Activated CD8-positive, alpha-beta T cell treated with anti-CD3 and anti-CD28 coated beads, Interleukin-2, amount 10 ng/mL, durations not matched to agents 7 days and 5 days (primary cell): ENCODE results near the gene SEMA3C. TPM values are rescaled to one million over a fixed set of nuclear protein-coding genes. Genes with fewer than 3 reads are reported as not detected.
"Not testable (repeated sequence)": the region's sequence is repeated elsewhere in the genome, so short reads cannot be mapped to it uniquely, and the experiment has no call there.

ENCODE experiments used
- ATAC-seq: fragments of 150-1000 bp; cut with Tn5 transposase; one replicate; pipeline ENCODE4 v1.10.0; 2021; ENCODE audit warnings: moderate library complexity
- CTCF ChIA-PET: fragments of 350-600 bp; sonication (Branson Sonifier 250); formaldehyde crosslinking; loops from one replicate; lab custom pipeline; 2021; ENCODE audit warnings: antibody characterized with exemption; lab: Charles Lee
- POLR2A ChIA-PET: fragments of 350-600 bp; sonication (Branson Sonifier 250); formaldehyde crosslinking; loops from one replicate; lab custom pipeline; 2021; ENCODE audit warnings: antibody characterized with exemption; lab: Charles Lee
- DNase-seq: peaks from one replicate; pipeline ENCODE4 v3.0.0-alpha.2; 2020
- H3K27ac Mint-ChIP-seq: one replicate; pipeline ENCODE4 v1.8.0; 2021; ENCODE audit warnings: mild to moderate bottlenecking, mixed read lengths
- H3K27me3 Mint-ChIP-seq: one replicate; pipeline ENCODE4 v1.8.0; 2021; ENCODE audit warnings: low read depth, mixed read lengths
- H3K36me3 Mint-ChIP-seq: one replicate; pipeline ENCODE4 v1.8.0; 2021; ENCODE audit warnings: low read depth, mixed read lengths
- H3K4me1 Mint-ChIP-seq: one replicate; pipeline ENCODE4 v1.8.0; 2021; ENCODE audit warnings: low read depth, mixed read lengths
- H3K4me3 Mint-ChIP-seq: one replicate; pipeline ENCODE4 v1.8.0; 2021; ENCODE audit warnings: mild to moderate bottlenecking, mixed read lengths
- H3K9me3 Mint-ChIP-seq: one replicate; pipeline ENCODE4 v1.8.0; 2022; ENCODE audit warnings: mixed read lengths; ENCODE audit not compliant: insufficient read depth
- total RNA-seq, 2 experiments: library from RNA; stranded (reverse); gene quantifications; one replicate each; pipeline ENCODE4 v1.2.3, GENCODE V29; 2021

Gene SEMA3C
- total RNA-seq, 2 experiments from 2014 or later = not detected

GRCh38 chr7:80942261-80943041 lies 23.6 kb upstream of the SEMA3C start:
- Mint-ChIP-seq H3K4me1 (no peaks in the 10 kb centered on the region), H3K27ac (no peak overlapping the region), H3K36me3 (no peaks in the 10 kb centered on the region), H3K9me3 (no peaks in the 10 kb centered on the region), H3K4me3 (no peak overlapping the region), H3K27me3 (no peaks in the 10 kb centered on the region)
- ChIA-PET CTCF (no interaction called here), POLR2A (no interaction called here)
- no peak for ATAC-seq
- no peak for DNase-seq

- no peaks in the 10 kb centered on the region for H3K36me3 Mint-ChIP-seq
- CTCF ChIA-PET = no interaction called here
- ATAC-seq (no peak), DNase-seq (no peak)
- H3K9me3 Mint-ChIP-seq = no peaks in the 10 kb centered on the region
- no peaks in the 10 kb centered on the region for H3K4me1 Mint-ChIP-seq
- no peak overlapping the region for H3K4me3 Mint-ChIP-seq
- H3K27ac Mint-ChIP-seq = no peak overlapping the region
- no peaks in the 10 kb centered on the region for H3K27me3 Mint-ChIP-seq
- POLR2A ChIA-PET = no interaction called here
Observed at GRCh38 chr7:80941208-80941758, 22.4 kb upstream of the SEMA3C start.

GRCh38 chr7:80940539-80941207 lies 21.8 kb upstream of the SEMA3C start:
- DNase-seq (no peak), ATAC-seq (no peak)
- Mint-ChIP-seq H3K27ac (no peak overlapping the region), H3K4me3 (no peak overlapping the region), H3K27me3 (no peaks in the 10 kb centered on the region), H3K36me3 (no peaks in the 10 kb centered on the region), H3K4me1 (no peaks in the 10 kb centered on the region), H3K9me3 (no peaks in the 10 kb centered on the region)
- ChIA-PET CTCF (no interaction called here), POLR2A (no interaction called here)

- ChIA-PET CTCF (no interaction called here), POLR2A (no interaction called here)
- Mint-ChIP-seq H3K36me3 (no peaks in the 10 kb centered on the region), H3K9me3 (no peaks in the 10 kb centered on the region), H3K4me1 (no peaks in the 10 kb centered on the region), H3K27ac (no peak overlapping the region), H3K4me3 (no peak overlapping the region), H3K27me3 (no peaks in the 10 kb centered on the region)
- ATAC-seq (no peak), DNase-seq (no peak)
Observed at GRCh38 chr7:80937336-80937735, 18.5 kb upstream of the SEMA3C start.

GRCh38 chr7:80935991-80936780 lies 17.3 kb upstream of the SEMA3C start:
- DNase-seq (no peak), ATAC-seq (no peak)
- Mint-ChIP-seq H3K4me1 (no peaks in the 10 kb centered on the region), H3K27ac (no peak overlapping the region), H3K9me3 (no peaks in the 10 kb centered on the region), H3K36me3 (no peaks in the 10 kb centered on the region), H3K27me3 (no peaks in the 10 kb centered on the region), H3K4me3 (no peak overlapping the region)
- ChIA-PET CTCF (no interaction called here), POLR2A (no interaction called here)

GRCh38 chr7:80934321-80934720 lies 15.5 kb upstream of the SEMA3C start:
- H3K4me3 Mint-ChIP-seq = no peak overlapping the region
- H3K9me3 Mint-ChIP-seq = no peaks in the 10 kb centered on the region
- no peaks in the 10 kb centered on the region for H3K4me1 Mint-ChIP-seq
- ATAC-seq = no peak
- H3K27me3 Mint-ChIP-seq = no peaks in the 10 kb centered on the region
- CTCF ChIA-PET = no interaction called here
- POLR2A ChIA-PET = no interaction called here
- no peak for DNase-seq
- no peak overlapping the region for H3K27ac Mint-ChIP-seq
- no peaks in the 10 kb centered on the region for H3K36me3 Mint-ChIP-seq

GRCh38 chr7:80932536-80932935 lies 13.7 kb upstream of the SEMA3C start:
- H3K36me3 Mint-ChIP-seq = no peaks in the 10 kb centered on the region
- no peaks in the 10 kb centered on the region for H3K4me1 Mint-ChIP-seq
- POLR2A ChIA-PET = no interaction called here

GRCh38 chr7:80929619-80930018 lies 10.8 kb upstream of the SEMA3C start:
- no peaks in the 10 kb centered on the region for H3K9me3 Mint-ChIP-seq
- ChIA-PET POLR2A (no interaction called here), CTCF (no interaction called here)
- H3K27me3 Mint-ChIP-seq = no peaks in the 10 kb centered on the region
- no peaks in the 10 kb centered on the region for H3K36me3 Mint-ChIP-seq
- DNase-seq = no peak
- no peak for ATAC-seq
- H3K4me3 Mint-ChIP-seq = no peak overlapping the region
- no peaks in the 10 kb centered on the region for H3K4me1 Mint-ChIP-seq
- H3K27ac Mint-ChIP-seq = no peak overlapping the region

More at GRCh38 chr7:80932536-80932935, 13.7 kb upstream of the SEMA3C start:
- Mint-ChIP-seq H3K27ac (no peak overlapping the region), H3K4me3 (no peak overlapping the region), H3K27me3 (no peaks in the 10 kb centered on the region), H3K9me3 (no peaks in the 10 kb centered on the region)
- CTCF ChIA-PET = no interaction called here
- ATAC-seq (no peak), DNase-seq (no peak)

- H3K4me1 Mint-ChIP-seq, H3K27me3 Mint-ChIP-seq, CTCF ChIA-PET, H3K36me3 Mint-ChIP-seq, H3K4me3 Mint-ChIP-seq, DNase-seq, POLR2A ChIA-PET, H3K9me3 Mint-ChIP-seq, H3K27ac Mint-ChIP-seq, ATAC-seq: not testable (repeated sequence)
Observed at GRCh38 chr7:80926955-80927354, 8.1 kb upstream of the SEMA3C start.

- POLR2A ChIA-PET = no interaction called here
- H3K27ac Mint-ChIP-seq = no peak overlapping the region
- no peak overlapping the region for H3K4me3 Mint-ChIP-seq
- no peak for ATAC-seq
- H3K27me3 Mint-ChIP-seq = peaks cover 17% of the 10 kb centered on the region
- no peak for DNase-seq
- CTCF ChIA-PET = no interaction called here
- H3K36me3 Mint-ChIP-seq = no peaks in the 10 kb centered on the region
- H3K9me3 Mint-ChIP-seq = no peaks in the 10 kb centered on the region
- peaks cover 3% of the 10 kb centered on the region for H3K4me1 Mint-ChIP-seq
Observed at GRCh38 chr7:80924090-80924489, 5.2 kb upstream of the SEMA3C start.

GRCh38 chr7:80923211-80923612 lies 4.4 kb upstream of the SEMA3C start:
- no peak for DNase-seq
- no peak for ATAC-seq
- Mint-ChIP-seq H3K4me3 (no peak overlapping the region), H3K9me3 (no peaks in the 10 kb centered on the region), H3K36me3 (no peaks in the 10 kb centered on the region), H3K27me3 (peaks cover 22% of the 10 kb centered on the region), H3K27ac (no peak overlapping the region), H3K4me1 (peaks cover 7% of the 10 kb centered on the region)
- ChIA-PET CTCF (no interaction called here), POLR2A (no interaction called here)
